ENCODE results near the gene JADE3.

JADE3 gene

GRCh38 chrX:47030339-47030738 lies 118.1 kb downstream of the JADE3 start:
- Histone ChIP-seq H2BK12ac (ENCODE audit: low read length) (no peak overlapping the region), H3K4me1 (ENCODE audit: control insufficient read depth in 1 of 2, insufficient read depth in 2 of 2, low read length in 2 of 2) (no peaks in the 10 kb centered on the region), H4K8ac (ENCODE audit: low read depth, low read length) (no peak overlapping the region), H3K36me3 (ENCODE audit: control insufficient read depth in 1 of 2, insufficient read depth in 2 of 2, low read length in 2 of 2) (peaks cover 6 to 14% of the 10 kb centered on the region in 2 experiments), H3K79me2 (ENCODE audit: control insufficient read depth, insufficient read depth, low read length, poor library complexity) (no peaks in the 10 kb centered on the region), H2AFZ (ENCODE audit: insufficient read depth, low read length, poor library complexity) (no peak overlapping the region), H3K14ac (ENCODE audit: low read length) (no peak overlapping the region), H3K4me2 (ENCODE audit: low read length) (no peak overlapping the region), H2BK120ac (ENCODE audit: insufficient read depth, low read length, poor library complexity) (no peak overlapping the region), H3K9ac (ENCODE audit: low read length) (no peak overlapping the region), H3K9me3 (ENCODE audit: insufficient read depth, low read depth, low read length) (no peaks in the 10 kb centered on the region), H4K12ac (ENCODE audit: low read depth, low read length) (no peak overlapping the region), H3K27ac (ENCODE audit: low read depth, low read length) (no peak overlapping the region), H2AK5ac (ENCODE audit: low read length) (no peak overlapping the region), H3K18ac (ENCODE audit: low read length) (no peak overlapping the region), H3K79me1 (ENCODE audit: low read length) (no peaks in the 10 kb centered on the region), H3K4me3 (ENCODE audit: low read depth, low read length) (no peak overlapping the region), H4K91ac (ENCODE audit: low read depth, low read length) (no peak overlapping the region), H3K27me3 (ENCODE audit: insufficient read depth, low read length) (no peaks in the 10 kb centered on the region), H3K23ac (ENCODE audit: low read length) (no peak overlapping the region), H3K4ac (ENCODE audit: low read depth, low read length) (no peak overlapping the region), H2BK5ac (ENCODE audit: low read depth, low read length, poor library complexity) (no peak overlapping the region)
- DNase-seq, result peak; percentile 3 to 83

GRCh38 chrX:47047989-47048388 lies 135.8 kb downstream of the JADE3 start:
- H4K91ac ChIP-seq (ENCODE audit: low read depth, low read length), result no peak overlapping the region
- H3K79me2 ChIP-seq (ENCODE audit: control insufficient read depth, insufficient read depth, low read length, poor library complexity), result no peaks in the 10 kb centered on the region
- no peak overlapping the region for H3K18ac ChIP-seq (ENCODE audit: low read length)
- H2BK120ac ChIP-seq (ENCODE audit: insufficient read depth, low read length, poor library complexity), result no peak overlapping the region
- H3K27me3 ChIP-seq (ENCODE audit: insufficient read depth, low read length), result no peaks in the 10 kb centered on the region
- H2BK12ac ChIP-seq (ENCODE audit: low read length), result no peak overlapping the region
- no peak overlapping the region for H3K4me3 ChIP-seq (ENCODE audit: low read depth, low read length)
- H4K12ac ChIP-seq (ENCODE audit: low read depth, low read length), result no peak overlapping the region
- no peaks in the 10 kb centered on the region for H3K9me3 ChIP-seq (ENCODE audit: insufficient read depth, low read depth, low read length)
- no peak overlapping the region for H3K9ac ChIP-seq (ENCODE audit: low read length)
- no peak overlapping the region for H3K14ac ChIP-seq (ENCODE audit: low read length)
- H3K36me3 ChIP-seq (ENCODE audit: control insufficient read depth in 1 of 2, insufficient read depth in 2 of 2, low read length in 2 of 2), result peaks cover 0 to 3% of the 10 kb centered on the region in 2 experiments
- no peak overlapping the region for H4K8ac ChIP-seq (ENCODE audit: low read depth, low read length)
- DNase-seq, result no peak
- no peaks in the 10 kb centered on the region for H3K79me1 ChIP-seq (ENCODE audit: low read length)
- H2AK5ac ChIP-seq (ENCODE audit: low read length), result no peak overlapping the region
- H3K4ac ChIP-seq (ENCODE audit: low read depth, low read length), result no peak overlapping the region
- no peak overlapping the region for H2BK5ac ChIP-seq (ENCODE audit: low read depth, low read length, poor library complexity)
- no peak overlapping the region for H3K4me2 ChIP-seq (ENCODE audit: low read length)
- no peak overlapping the region for H2AFZ ChIP-seq (ENCODE audit: insufficient read depth, low read length, poor library complexity)
- H3K27ac ChIP-seq (ENCODE audit: low read depth, low read length), result no peak overlapping the region
- WGBS (ENCODE audit: extremely low coverage, insufficient coverage, insufficient read length), result no CpG with 5 or more reads among the region's 5 CpGs
- H3K4me1 ChIP-seq (ENCODE audit: control insufficient read depth in 1 of 2, insufficient read depth in 2 of 2, low read length in 2 of 2), result peaks cover 0 to 3% of the 10 kb centered on the region in 2 experiments
- H3K23ac ChIP-seq (ENCODE audit: low read length), result no peak overlapping the region

- Histone ChIP-seq H3K14ac (ENCODE audit: low read length) (no peak overlapping the region), H2BK12ac (ENCODE audit: low read length) (no peak overlapping the region), H3K27ac (ENCODE audit: low read depth, low read length) (no peak overlapping the region), H3K4me1 (ENCODE audit: control insufficient read depth in 1 of 2, insufficient read depth in 2 of 2, low read length in 2 of 2) (no peaks in the 10 kb centered on the region), H3K23ac (ENCODE audit: low read length) (no peak overlapping the region), H3K36me3 (ENCODE audit: control insufficient read depth in 1 of 2, insufficient read depth in 2 of 2, low read length in 2 of 2) (peaks cover 14 to 25% of the 10 kb centered on the region in 2 experiments), H4K91ac (ENCODE audit: low read depth, low read length) (no peak overlapping the region), H3K9ac (ENCODE audit: low read length) (no peak overlapping the region), H3K4me2 (ENCODE audit: low read length) (no peak overlapping the region), H4K8ac (ENCODE audit: low read depth, low read length) (no peak overlapping the region), H2BK5ac (ENCODE audit: low read depth, low read length, poor library complexity) (no peak overlapping the region), H3K9me3 (ENCODE audit: insufficient read depth, low read depth, low read length) (no peaks in the 10 kb centered on the region), H4K12ac (ENCODE audit: low read depth, low read length) (no peak overlapping the region), H3K79me2 (ENCODE audit: control insufficient read depth, insufficient read depth, low read length, poor library complexity) (no peaks in the 10 kb centered on the region), H2AK5ac (ENCODE audit: low read length) (no peak overlapping the region), H2BK120ac (ENCODE audit: insufficient read depth, low read length, poor library complexity) (no peak overlapping the region), H3K4me3 (ENCODE audit: low read depth, low read length) (no peak overlapping the region), H3K79me1 (ENCODE audit: low read length) (no peaks in the 10 kb centered on the region), H3K27me3 (ENCODE audit: insufficient read depth, low read length) (no peaks in the 10 kb centered on the region), H3K18ac (ENCODE audit: low read length) (no peak overlapping the region), H2AFZ (ENCODE audit: insufficient read depth, low read length, poor library complexity) (no peak overlapping the region), H3K4ac (ENCODE audit: low read depth, low read length) (no peak overlapping the region)
- no peak for DNase-seq
- no CpG with 5 or more reads among the region's 1 CpG for WGBS (ENCODE audit: extremely low coverage, insufficient coverage, insufficient read length)
These were observed 147.1 kb downstream of the JADE3 start for GRCh38 chrX:47059142-47059874.

- no peak overlapping the region for H2AFZ ChIP-seq (ENCODE audit: insufficient read depth, low read length, poor library complexity)
- no peak overlapping the region for H2BK12ac ChIP-seq (ENCODE audit: low read length)
- H3K4me3 ChIP-seq (ENCODE audit: low read depth, low read length), result no peak overlapping the region
- H4K91ac ChIP-seq (ENCODE audit: low read depth, low read length), result no peak overlapping the region
- no peaks in the 10 kb centered on the region for H3K9me3 ChIP-seq (ENCODE audit: insufficient read depth, low read depth, low read length)
- H2BK5ac ChIP-seq (ENCODE audit: low read depth, low read length, poor library complexity), result no peak overlapping the region
- H3K18ac ChIP-seq (ENCODE audit: low read length), result no peak overlapping the region
- DNase-seq, result no peak
- H3K14ac ChIP-seq (ENCODE audit: low read length), result no peak overlapping the region
- H3K23ac ChIP-seq (ENCODE audit: low read length), result no peak overlapping the region
- no peak overlapping the region for H3K27ac ChIP-seq (ENCODE audit: low read depth, low read length)
- no peak overlapping the region for H2AK5ac ChIP-seq (ENCODE audit: low read length)
- no CpG with 5 or more reads among the region's 2 CpGs for WGBS (ENCODE audit: extremely low coverage, insufficient coverage, insufficient read length)
- no peaks in the 10 kb centered on the region for H3K79me1 ChIP-seq (ENCODE audit: low read length)
- H3K4me2 ChIP-seq (ENCODE audit: low read length), result no peak overlapping the region
- no peak overlapping the region for H3K4ac ChIP-seq (ENCODE audit: low read depth, low read length)
- H3K27me3 ChIP-seq (ENCODE audit: insufficient read depth, low read length), result no peaks in the 10 kb centered on the region
- no peaks in the 10 kb centered on the region for H3K79me2 ChIP-seq (ENCODE audit: control insufficient read depth, insufficient read depth, low read length, poor library complexity)
- no peak overlapping the region for H2BK120ac ChIP-seq (ENCODE audit: insufficient read depth, low read length, poor library complexity)
- H3K36me3 ChIP-seq (ENCODE audit: control insufficient read depth in 1 of 2, insufficient read depth in 2 of 2, low read length in 2 of 2), result peaks cover 16 to 19% of the 10 kb centered on the region in 2 experiments
- H4K12ac ChIP-seq (ENCODE audit: low read depth, low read length), result no peak overlapping the region
- no peak overlapping the region for H4K8ac ChIP-seq (ENCODE audit: low read depth, low read length)
- peaks cover 0 to 2% of the 10 kb centered on the region in 2 experiments for H3K4me1 ChIP-seq (ENCODE audit: control insufficient read depth in 1 of 2, insufficient read depth in 2 of 2, low read length in 2 of 2)
- no peak overlapping the region for H3K9ac ChIP-seq (ENCODE audit: low read length)
These were observed 148.5 kb downstream of the JADE3 start for GRCh38 chrX:47060708-47061107.
